HG02763 (cell line): ENCODE measurements around the gene CHRM5.

Source experiments
- ATAC-seq: cut with Tn5 transposase; IDR thresholded peaks from one replicate; pipeline ENCODE4 v1.9.1; 2021; ENCODE audit warnings: mild to moderate bottlenecking, moderate library complexity; ENCODE audit not compliant: unreplicated experiment

The CHRM5 gene

DNA sequence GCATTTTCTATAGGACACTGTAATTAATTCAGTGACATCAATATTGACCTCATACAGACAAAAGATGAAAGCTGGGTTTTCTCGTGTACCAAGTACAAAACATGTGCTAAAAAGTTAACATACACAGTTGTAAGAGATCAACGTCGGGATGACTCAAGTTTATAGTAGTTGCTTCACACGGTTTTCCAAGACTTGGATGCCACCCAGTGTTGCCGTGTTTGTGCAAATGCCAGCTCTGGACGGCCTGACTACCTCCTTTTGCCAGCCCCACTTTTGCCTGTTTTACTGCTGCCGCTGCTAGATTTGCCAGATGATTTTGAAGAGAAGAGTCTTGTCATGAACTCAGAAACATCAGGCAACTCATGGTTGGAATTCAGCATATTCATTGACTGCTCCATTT lies 115.8 kb downstream of the CHRM5 start:
- ATAC-seq, result no peak

DNA sequence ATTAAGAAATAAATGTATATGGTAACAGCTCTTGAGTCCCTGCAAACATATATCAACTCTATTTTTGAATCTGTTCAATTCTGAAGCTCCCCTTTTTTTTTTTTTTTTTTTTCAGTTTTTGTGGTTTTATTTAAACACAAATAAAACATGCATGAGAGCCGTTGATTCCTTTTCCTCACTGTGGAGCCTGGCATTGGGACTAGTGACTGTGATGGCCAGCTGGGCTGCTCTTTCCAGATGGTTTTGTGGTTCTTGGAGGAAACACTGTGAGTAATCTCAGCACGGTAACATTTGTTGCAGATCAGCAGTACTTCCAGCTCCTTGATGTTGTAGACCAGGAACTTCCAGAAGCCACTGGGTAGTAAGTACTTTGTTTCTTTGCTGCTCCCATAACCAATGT lies 117.4 kb downstream of the CHRM5 start:
- no peak for ATAC-seq

DNA sequence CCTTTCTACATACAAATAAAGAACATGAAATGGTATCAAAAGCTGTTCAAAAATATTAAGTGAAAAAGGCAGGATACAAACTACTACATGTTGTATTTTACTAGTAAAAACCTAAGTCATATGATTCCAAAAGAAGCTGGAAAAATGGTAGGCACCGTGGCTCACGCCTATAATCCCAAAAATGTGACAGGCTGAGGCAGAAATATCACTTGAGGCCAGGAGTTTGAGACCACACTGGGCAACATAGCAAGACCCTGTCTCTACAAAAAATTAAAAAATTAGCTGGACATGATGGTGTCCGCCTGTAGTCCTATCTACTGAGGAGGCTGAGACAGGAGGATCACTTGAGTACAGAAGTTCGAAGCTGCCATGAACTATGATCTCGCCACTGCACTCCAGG lies 131.6 kb downstream of the CHRM5 start:
- no peak for ATAC-seq

DNA sequence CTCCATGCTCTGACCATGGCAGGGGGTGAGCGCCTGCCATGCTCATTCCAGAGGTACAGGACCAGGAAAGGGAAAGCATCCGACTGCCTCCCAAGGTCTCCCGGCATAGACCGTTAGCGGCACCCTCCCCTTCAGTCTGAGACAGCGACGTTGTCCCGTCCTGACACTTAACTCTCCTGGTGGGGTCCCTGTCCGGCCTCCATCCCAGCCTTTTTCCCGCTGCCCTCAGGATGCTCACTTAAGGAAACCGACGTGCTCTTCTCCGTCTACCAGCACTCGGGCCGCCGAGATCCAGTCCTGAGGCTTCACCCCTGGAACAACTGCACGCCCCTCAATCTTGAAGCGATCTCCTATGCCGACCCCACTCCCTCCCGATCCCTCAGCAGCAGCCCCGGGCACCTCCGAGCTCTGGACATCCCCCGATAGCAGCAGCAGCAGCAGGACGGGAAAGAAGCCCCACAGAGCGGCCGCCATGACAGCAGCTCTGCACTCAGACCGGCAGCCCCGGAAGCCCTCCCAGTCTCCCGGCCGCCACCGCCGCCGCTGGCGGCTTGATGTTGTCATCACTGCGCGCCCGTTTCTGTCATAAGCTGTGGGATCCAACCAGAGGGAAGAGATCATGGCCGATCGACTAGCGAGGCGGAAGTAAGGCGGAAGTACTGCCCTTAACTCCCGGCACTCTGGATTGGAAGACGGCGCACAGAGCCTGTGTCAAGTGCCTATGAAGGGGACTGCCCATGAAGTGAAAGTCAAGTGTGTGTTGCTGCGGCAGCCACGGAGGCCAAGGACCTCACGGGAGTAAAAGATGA lies 133.3 kb downstream of the CHRM5 start, which contains the start of the genes EMC7 and PGBD4:
TSS of gene EMC7 (minus strand) at position 497 of the 809 bp plus-strand sequence. CDS start at position 474, 23 bp downstream.
TSS of gene PGBD4 (plus strand) at position 718 of the 809 bp plus-strand sequence. CDS start 449 bp downstream, outside the sequence.
- ATAC-seq, result peak; percentile 99

DNA sequence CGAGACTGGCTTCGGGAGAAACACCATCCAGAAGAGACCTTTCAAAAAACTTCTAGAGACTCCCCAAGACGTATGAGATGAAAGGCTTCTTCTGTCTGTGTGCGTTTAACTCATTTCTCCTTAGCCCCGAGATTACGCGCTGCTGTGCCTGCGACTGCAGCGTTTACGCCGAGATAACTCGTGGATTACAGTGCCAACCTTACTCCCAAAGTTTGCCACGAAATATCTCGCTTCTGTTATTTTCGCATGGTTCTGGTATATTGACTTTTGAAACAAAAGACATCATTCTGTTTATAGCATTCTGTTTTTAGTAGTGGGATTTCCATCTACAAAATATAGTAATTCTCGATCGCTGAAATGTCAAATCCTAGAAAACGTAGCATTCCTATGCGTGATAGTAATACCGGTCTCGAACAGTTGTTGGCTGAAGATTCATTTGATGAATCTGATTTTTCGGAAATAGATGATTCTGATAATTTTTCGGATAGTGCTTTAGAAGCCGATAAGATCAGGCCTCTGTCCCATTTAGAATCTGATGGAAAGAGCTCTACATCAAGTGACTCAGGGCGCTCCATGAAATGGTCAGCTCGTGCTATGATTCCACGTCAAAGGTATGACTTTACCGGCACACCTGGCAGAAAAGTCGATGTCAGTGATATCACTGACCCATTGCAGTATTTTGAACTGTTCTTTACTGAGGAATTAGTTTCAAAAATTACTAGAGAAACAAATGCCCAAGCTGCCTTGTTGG lies 134.1 kb downstream of the CHRM5 start:
- peak; percentile 8 for ATAC-seq

DNA sequence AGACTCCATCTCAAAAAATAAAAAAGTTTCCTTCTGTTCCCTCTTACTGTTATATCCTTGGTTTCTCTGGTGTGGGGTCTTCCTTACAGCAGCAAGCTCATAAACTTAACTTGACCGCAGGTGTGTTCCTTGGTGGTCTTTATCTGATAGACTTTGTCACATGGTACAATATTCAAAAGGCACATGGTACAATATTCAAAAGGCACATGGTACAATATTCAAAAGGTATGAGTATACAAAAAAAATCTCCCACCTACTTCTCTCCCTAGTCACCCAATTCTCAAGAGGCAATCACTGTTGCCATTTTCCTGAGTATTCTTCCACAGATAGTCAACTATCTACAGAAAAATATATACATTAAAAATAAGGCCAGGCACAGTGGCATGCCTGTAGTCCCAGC lies 138.1 kb downstream of the CHRM5 start:
- no peak for ATAC-seq

DNA sequence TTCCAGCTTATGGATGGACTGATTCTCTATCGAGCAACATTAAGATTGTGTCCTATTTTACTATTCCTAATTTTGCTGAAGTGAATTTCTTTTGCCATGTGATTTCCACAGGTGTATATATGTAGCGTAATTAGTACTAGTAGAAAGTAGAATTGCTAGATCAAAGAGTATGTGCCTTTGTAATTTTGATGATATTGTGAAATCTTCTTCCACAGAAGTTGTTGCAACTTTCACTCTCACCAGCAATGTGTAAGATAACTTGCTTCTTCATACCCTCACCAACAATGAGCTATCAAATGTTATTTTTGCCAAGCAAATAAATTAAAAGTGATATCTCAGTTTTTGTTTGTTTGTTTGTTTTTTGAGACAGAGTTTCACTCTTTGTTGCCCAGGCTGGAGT lies 139.0 kb downstream of the CHRM5 start:
- ATAC-seq, result no peak

DNA sequence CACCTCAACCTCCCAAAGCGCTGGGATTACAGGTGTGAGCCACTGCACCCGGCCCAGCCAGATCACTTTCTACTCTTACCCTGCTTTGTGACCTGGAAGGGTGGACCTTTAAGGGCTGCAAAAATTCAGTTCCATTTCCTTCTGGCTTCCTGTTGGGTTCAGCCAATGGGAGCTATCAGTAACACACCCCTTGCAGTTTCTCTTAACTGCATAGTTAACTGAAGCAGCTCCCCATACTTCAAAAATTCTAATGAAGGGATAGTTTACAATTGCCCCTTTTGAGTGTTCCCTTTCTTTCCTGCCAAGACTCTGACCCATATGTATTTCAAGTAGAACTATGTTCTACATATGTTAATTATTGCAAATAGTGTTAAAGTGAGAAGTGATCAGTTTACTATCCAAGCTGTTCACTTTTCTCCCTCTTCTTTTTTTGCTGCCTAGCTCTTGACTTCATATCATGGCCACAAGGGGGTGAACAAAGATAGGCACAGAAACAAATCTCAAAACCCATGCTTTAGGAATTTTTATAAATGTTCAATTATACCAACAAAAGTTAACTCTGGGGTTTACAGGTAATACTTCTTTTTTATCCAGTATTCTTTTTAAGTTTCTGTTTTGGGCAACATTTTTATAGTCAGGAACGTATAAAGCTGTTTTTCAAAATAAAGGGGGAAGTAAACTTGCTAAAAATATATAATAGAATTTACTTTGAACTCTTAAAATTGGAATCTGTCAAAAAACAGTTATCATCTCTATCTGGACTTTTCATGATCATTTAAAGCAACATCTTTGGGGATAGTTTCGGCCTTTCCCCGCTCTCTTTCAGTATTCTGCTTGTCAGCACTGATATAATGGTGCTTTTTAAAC lies 141.7 kb downstream of the CHRM5 start:
- ATAC-seq, result no peak

DNA sequence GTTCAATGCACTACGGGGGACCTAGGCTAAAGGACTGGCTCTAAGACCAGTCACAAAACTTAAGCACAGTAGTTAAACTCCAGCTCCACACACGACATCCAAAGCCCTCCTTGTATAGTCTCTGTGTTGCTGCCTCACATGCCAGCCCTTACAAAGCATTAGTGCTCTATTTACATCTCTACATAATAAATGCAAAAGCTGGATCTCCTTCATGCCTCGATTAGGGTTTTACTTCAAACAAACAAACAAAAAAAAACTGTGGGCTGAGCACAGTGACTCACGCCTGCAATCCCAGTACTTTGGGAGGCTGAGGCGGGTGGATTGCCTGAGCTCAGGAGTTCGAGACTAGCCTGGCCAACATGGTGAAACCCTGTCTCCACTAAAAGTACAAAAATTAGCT lies 143.2 kb downstream of the CHRM5 start:
- ATAC-seq, result no peak

DNA sequence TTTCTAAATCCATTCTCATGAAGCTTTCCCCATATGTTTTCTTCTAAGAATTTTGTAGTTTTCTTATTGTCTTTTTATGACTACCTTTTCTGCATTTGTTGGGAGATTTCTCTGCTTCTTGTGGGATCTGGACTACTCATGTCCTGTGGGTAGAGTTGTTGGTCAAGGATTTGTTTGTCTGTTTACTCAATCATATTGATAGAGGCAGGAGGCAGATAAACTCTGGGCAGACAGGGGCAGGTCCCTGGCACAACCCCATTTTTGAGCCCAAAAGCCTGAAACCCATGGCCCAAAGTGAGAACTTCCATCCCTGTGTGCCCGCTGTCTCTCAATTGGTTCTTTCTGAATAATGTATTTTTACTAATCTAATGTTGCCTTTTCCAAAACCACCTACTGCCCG lies 145.9 kb downstream of the CHRM5 start:
- ATAC-seq, result no peak

DNA sequence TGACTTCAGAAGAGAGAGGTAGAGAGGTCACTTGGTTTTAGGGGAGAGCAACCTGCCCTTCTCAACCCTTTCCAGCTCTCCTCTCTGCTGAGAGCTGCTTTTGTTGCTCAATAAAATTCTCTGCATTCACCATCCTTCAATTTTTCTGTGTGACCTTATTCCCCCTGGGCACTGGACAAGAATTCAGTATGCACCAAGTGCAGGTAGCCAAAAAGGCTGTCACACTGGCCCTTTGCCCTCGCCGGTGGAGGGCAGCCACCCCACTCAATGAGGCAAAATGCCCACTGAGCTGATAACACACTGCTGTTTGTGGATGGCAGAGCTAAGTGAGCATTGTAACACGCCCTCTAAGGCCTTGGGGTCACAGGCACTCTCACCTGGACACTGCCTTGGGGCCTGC lies 146.4 kb downstream of the CHRM5 start:
- ATAC-seq, result no peak

DNA sequence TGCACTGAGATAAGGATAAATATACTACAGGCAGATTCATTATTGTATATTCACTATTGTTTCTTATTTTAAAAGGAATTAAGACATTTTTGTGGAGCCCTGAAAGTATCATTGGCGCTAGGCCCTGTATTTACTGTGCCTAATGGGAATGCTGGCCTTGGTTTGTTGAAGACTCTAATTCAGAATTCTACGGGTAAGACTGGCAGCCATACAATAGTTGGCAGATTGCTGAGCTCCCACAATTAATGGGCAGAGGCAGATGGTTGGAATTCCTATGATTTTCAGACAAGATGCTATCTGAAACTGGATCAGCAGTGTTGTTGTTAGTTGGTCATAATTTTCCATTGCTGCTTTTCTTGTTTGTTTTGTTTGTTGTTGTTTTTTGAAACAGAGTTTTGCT lies 148.3 kb downstream of the CHRM5 start:
- no peak for ATAC-seq
